HL-60 (cell line): ENCODE measurements around the gene RSF1.

ENCODE experiments used
- DNase-seq, 2 experiments: peaks; one replicate each; pipeline ENCODE4 v3.0.0-alpha.2; 2010 to 2020; ENCODE audit warnings: low read depth in 1 of 2, low spot score in 1 of 2
- H3K27ac ChIP-seq: fragments of 250-450 bp; sonication (Bioruptor Pico); replicated peaks from 2 replicates; pipeline ENCODE4 v1.5.1; 2020; ENCODE audit warnings: mild to moderate bottlenecking, moderate library complexity
- H3K27me3 ChIP-seq: fragments of 250-450 bp; sonication (Bioruptor Pico); 2 replicates; pipeline ENCODE4 v1.5.1; 2021; ENCODE audit warnings: mild to moderate bottlenecking, moderate library complexity; ENCODE audit not compliant: insufficient read depth, poor library complexity, severe bottlenecking
- H3K4me3 ChIP-seq: replicated peaks from 2 replicates; pipeline ENCODE4 v1.5.1; 2011; ENCODE audit warnings: mild to moderate bottlenecking, control low read depth, low read length; ENCODE audit not compliant: insufficient read depth
- CTCF ChIP-seq: IDR thresholded peaks from one replicate; pipeline ENCODE4 v1.5.1; 2011; ENCODE audit warnings: low read length, control low read depth, inconsistent platforms; ENCODE audit not compliant: insufficient read depth
- GABPA ChIP-seq: IDR thresholded peaks from 2 replicates; pipeline ENCODE4 v1.6.1; 2012; ENCODE audit warnings: low read depth
- POLR2AphosphoS5 ChIP-seq: IDR thresholded peaks from 2 replicates; pipeline ENCODE4 v1.6.1; 2012; ENCODE audit warnings: low read depth
- SPI1 ChIP-seq: IDR thresholded peaks from 2 replicates; pipeline ENCODE4 v1.6.1; 2012; ENCODE audit warnings: low read depth, mild to moderate bottlenecking, borderline replicate concordance
- TF ChIP-seq, protein P1 (sequence below): IDR thresholded peaks from 2 replicates; pipeline ENCODE4 v1.6.1; 2012; ENCODE audit warnings: low read depth; ENCODE audit not compliant: insufficient replicate concordance

The RSF1 gene

DNA sequence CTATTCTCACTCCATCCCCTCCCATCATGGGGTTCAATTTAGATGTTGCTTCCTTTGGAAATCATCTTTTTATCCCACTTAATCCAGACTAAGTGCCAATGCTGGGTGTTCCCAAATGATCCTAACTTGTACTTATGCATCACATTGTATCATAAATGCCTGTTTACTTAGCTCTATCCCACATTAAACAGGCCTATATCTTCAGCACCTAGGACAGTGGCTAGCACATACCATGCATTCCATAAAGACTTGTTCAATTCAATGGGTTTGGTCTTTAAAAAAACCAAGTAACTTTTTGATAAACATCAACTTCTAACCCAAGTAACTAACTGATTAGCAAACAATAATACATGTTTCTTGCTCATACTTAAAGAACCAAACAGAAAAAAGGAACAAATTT lies 40.6 kb downstream of the RSF1 start:
- H3K27ac ChIP-seq = no peak overlapping the region
- no peak for DNase-seq
- H3K4me3 ChIP-seq = no peak overlapping the region
- TF ChIP-seq, protein P1, sequence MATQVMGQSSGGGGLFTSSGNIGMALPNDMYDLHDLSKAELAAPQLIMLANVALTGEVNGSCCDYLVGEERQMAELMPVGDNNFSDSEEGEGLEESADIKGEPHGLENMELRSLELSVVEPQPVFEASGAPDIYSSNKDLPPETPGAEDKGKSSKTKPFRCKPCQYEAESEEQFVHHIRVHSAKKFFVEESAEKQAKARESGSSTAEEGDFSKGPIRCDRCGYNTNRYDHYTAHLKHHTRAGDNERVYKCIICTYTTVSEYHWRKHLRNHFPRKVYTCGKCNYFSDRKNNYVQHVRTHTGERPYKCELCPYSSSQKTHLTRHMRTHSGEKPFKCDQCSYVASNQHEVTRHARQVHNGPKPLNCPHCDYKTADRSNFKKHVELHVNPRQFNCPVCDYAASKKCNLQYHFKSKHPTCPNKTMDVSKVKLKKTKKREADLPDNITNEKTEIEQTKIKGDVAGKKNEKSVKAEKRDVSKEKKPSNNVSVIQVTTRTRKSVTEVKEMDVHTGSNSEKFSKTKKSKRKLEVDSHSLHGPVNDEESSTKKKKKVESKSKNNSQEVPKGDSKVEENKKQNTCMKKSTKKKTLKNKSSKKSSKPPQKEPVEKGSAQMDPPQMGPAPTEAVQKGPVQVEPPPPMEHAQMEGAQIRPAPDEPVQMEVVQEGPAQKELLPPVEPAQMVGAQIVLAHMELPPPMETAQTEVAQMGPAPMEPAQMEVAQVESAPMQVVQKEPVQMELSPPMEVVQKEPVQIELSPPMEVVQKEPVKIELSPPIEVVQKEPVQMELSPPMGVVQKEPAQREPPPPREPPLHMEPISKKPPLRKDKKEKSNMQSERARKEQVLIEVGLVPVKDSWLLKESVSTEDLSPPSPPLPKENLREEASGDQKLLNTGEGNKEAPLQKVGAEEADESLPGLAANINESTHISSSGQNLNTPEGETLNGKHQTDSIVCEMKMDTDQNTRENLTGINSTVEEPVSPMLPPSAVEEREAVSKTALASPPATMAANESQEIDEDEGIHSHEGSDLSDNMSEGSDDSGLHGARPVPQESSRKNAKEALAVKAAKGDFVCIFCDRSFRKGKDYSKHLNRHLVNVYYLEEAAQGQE = peak; percentile 94
- TF ChIP-seq GABPA (no peak), CTCF (no peak), POLR2AphosphoS5 (no peak), SPI1 (no peak)
- H3K27me3 ChIP-seq = no peaks in the 10 kb centered on the region

DNA sequence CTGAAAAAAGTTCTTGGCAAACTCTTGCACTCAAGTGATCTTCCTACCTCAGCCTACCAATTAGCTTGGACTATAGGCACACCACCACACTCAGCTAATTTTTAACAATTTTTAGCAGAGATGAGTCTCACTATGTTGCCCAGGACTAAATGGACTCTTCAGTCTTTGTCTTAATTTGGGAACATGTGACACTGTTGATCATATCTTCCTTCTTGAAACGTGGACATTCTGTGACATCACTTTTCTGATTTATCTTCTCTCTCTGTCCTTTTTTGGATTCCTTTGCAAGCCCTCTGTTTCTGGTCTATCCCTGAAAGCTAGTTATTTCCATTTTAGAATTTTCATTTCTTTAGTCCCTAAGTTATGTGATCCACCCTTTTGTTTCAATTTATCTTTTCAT lies 42.0 kb downstream of the RSF1 start:
- no peak for DNase-seq
- Histone ChIP-seq H3K27me3 (no peaks in the 10 kb centered on the region), H3K4me3 (no peak overlapping the region), H3K27ac (no peak overlapping the region)
- TF ChIP-seq, protein P1 = no peak
- no peak for TF ChIP-seq GABPA
- no peak for TF ChIP-seq POLR2AphosphoS5
- no peak for TF ChIP-seq SPI1
- TF ChIP-seq CTCF = no peak

DNA sequence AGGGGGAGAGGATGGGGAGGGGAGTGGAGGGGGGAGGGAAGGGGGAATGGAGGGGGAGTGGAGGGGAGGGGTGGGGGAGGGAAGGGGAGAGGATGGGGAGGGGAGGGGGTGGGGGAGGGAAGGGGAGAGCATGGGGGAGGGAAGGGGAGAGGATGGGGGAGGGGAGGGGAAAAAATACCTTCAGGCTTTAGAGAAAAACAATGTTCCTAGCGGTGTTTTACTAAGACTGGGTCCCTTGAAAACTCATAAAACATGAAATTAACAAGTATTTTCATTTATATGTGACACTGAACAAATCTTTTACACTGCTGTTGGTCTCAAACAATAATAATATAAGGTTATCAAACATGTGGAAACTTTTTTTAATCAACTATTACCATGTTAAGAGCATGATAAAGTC lies 42.4 kb downstream of the RSF1 start:
- no peak for DNase-seq
- Histone ChIP-seq H3K27ac (no peak overlapping the region), H3K4me3 (no peak overlapping the region), H3K27me3 (no peaks in the 10 kb centered on the region)
- TF ChIP-seq GABPA = no peak
- no peak for TF ChIP-seq POLR2AphosphoS5
- no peak for TF ChIP-seq SPI1
- no peak for TF ChIP-seq CTCF
- TF ChIP-seq, protein P1 = no peak
